Osteocyte (in vitro differentiated cells): Measurements from ENCODE around the gene RABGAP1. TPM values are rescaled to one million over a fixed set of nuclear protein-coding genes. Genes with fewer than 3 reads are reported as not detected.

Experiments
- DNase-seq: peaks from one replicate; pipeline ENCODE4 v3.0.0; 2021; ENCODE audit warnings: mixed read lengths; ENCODE audit not compliant: unreplicated experiment; ENCODE audit errors: extremely low spot score
- H3K27ac Mint-ChIP-seq: one replicate; pipeline ENCODE4 v1.8.0; 2021; ENCODE audit warnings: mild to moderate bottlenecking, mixed read lengths; ENCODE audit not compliant: unreplicated experiment
- H3K27me3 Mint-ChIP-seq: one replicate; pipeline ENCODE4 v1.8.0; 2021; ENCODE audit warnings: mixed read lengths; ENCODE audit not compliant: unreplicated experiment
- H3K36me3 Mint-ChIP-seq: one replicate; pipeline ENCODE4 v1.8.0; 2021; ENCODE audit warnings: mixed read lengths; ENCODE audit not compliant: unreplicated experiment
- H3K4me1 Mint-ChIP-seq: one replicate; pipeline ENCODE4 v1.8.0; 2021; ENCODE audit warnings: mixed read lengths; ENCODE audit not compliant: unreplicated experiment
- H3K4me3 Mint-ChIP-seq: one replicate; pipeline ENCODE4 v1.8.0; 2021; ENCODE audit warnings: mild to moderate bottlenecking, moderate library complexity, mixed read lengths; ENCODE audit not compliant: unreplicated experiment
- H3K9me3 Mint-ChIP-seq: one replicate; pipeline ENCODE4 v1.8.0; 2021; ENCODE audit warnings: mixed read lengths; ENCODE audit not compliant: unreplicated experiment
- total RNA-seq: library from RNA; stranded (reverse); gene quantifications from 2 replicates; pipeline ENCODE4 v1.2.1, GENCODE V29; 2021
- TF ChIP-seq, protein P1 (sequence below): fragments of 200-600 bp; sonication (generic); IDR thresholded peaks from 2 replicates; pipeline ENCODE4 v1.5.0; 2021; ENCODE audit warnings: antibody characterized with exemption, mild to moderate bottlenecking, moderate library complexity

Gene RABGAP1
- total RNA-seq, 1 donor from 2014 or later = 88.4 TPM

DNA sequence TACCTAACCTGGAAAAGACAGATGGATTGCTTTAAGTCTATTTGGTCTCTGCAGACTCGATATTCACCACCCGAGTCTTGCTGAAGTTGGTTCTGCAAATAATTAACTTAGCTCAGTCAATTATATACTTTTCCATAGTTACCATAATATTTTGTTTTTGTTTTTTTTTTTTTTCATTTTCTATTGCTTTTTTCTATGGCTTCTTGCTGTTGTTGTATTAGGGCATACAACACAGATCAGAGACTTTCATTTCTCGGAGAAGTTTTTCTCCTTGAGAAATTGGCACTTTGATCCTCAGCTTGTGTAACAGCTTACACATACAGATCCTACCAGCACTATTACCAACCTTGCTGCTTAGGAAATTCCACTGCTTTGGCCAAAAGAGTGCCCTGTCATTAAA is 180.6 kb downstream of the RABGAP1 start:
- DNase-seq = no peak
- H3K27me3 Mint-ChIP-seq = no peaks in the 10 kb centered on the region
- TF ChIP-seq, protein P1, sequence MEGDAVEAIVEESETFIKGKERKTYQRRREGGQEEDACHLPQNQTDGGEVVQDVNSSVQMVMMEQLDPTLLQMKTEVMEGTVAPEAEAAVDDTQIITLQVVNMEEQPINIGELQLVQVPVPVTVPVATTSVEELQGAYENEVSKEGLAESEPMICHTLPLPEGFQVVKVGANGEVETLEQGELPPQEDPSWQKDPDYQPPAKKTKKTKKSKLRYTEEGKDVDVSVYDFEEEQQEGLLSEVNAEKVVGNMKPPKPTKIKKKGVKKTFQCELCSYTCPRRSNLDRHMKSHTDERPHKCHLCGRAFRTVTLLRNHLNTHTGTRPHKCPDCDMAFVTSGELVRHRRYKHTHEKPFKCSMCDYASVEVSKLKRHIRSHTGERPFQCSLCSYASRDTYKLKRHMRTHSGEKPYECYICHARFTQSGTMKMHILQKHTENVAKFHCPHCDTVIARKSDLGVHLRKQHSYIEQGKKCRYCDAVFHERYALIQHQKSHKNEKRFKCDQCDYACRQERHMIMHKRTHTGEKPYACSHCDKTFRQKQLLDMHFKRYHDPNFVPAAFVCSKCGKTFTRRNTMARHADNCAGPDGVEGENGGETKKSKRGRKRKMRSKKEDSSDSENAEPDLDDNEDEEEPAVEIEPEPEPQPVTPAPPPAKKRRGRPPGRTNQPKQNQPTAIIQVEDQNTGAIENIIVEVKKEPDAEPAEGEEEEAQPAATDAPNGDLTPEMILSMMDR = no peak
- H3K4me1 Mint-ChIP-seq = peaks cover 16% of the 10 kb centered on the region
- peaks cover 6% of the 10 kb centered on the region for H3K36me3 Mint-ChIP-seq
- no peaks in the 10 kb centered on the region for H3K9me3 Mint-ChIP-seq
- H3K27ac Mint-ChIP-seq = no peak overlapping the region
- no peak overlapping the region for H3K4me3 Mint-ChIP-seq

DNA sequence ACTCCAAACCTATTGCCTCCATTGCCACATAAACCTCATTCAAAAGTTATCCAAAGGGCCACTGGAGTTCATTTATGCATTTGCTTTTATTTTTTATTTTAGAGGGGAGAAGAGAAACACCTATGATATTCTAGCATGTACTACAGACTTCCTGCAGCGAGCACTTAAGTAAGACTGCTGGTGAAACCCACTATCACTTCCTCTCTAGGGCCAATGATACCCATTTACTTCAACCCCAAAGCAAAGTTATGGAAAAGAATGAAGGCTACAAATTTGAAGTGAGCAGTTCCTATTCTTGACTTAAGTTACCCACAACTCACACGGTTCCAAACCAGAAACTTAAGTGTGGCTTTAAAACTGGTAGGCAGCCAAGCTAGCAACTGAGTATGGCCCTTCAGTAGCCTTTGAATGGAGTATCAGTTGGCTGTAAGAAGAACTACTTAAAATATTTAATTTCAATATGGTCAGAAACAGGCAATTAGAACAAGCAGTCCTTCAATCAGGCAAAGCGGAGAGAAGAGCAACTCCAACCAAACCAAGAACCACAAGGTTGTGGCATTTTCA is 186.8 kb downstream of the RABGAP1 start:
- Mint-ChIP-seq H3K4me1 (peaks cover 3% of the 10 kb centered on the region), H3K27me3 (no peaks in the 10 kb centered on the region), H3K4me3 (no peak overlapping the region), H3K36me3 (peaks cover 6% of the 10 kb centered on the region), H3K27ac (no peak overlapping the region), H3K9me3 (no peaks in the 10 kb centered on the region)
- DNase-seq = no peak
- TF ChIP-seq, protein P1 = no peak

DNA sequence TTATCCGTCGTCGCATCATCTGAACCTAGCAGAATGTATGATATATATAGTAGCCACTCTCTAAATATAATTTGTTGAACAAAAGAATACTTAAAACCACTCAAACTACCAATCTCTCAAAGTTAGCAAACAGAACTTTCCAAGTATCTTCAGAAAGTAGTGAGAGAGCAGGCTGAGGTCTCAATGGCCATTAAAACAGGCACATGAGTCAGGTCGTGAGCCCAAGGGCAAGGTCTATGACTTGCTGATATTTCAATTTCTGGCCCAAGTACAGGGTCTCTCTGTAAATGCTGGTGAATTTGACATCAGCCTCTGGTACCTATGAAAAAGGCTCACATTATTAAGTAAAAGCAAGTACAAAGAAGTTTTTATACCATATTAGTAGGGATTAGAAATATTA is 187.8 kb downstream of the RABGAP1 start:
- H3K36me3 Mint-ChIP-seq = peaks cover 6% of the 10 kb centered on the region
- TF ChIP-seq, protein P1 = no peak
- H3K4me3 Mint-ChIP-seq = no peak overlapping the region
- H3K27me3 Mint-ChIP-seq = no peaks in the 10 kb centered on the region
- H3K9me3 Mint-ChIP-seq = no peaks in the 10 kb centered on the region
- no peak overlapping the region for H3K27ac Mint-ChIP-seq
- DNase-seq = no peak
- peaks cover 3% of the 10 kb centered on the region for H3K4me1 Mint-ChIP-seq

DNA sequence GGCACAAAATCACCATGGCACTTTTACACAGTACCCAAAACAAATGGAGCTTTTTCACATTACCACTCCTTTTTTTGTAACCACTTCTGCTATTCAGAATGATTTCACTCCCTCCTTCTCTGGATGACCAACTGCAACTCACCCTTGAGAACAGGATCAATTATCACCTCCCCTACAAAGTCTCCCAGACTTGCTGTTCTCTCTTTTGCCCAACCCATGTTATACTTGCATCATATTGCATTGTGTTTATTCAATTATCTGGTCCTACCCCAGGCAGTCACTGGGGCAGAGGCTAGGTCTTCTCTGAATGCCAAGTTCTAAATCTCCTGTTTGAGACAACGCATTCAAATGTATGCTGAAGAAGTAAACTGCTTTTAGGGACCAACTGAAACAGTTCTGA is 188.6 kb downstream of the RABGAP1 start:
- no peak overlapping the region for H3K4me3 Mint-ChIP-seq
- H3K36me3 Mint-ChIP-seq = peaks cover 6% of the 10 kb centered on the region
- peaks cover 3% of the 10 kb centered on the region for H3K4me1 Mint-ChIP-seq
- H3K27ac Mint-ChIP-seq = no peak overlapping the region
- DNase-seq = no peak
- H3K27me3 Mint-ChIP-seq = no peaks in the 10 kb centered on the region
- no peaks in the 10 kb centered on the region for H3K9me3 Mint-ChIP-seq
- TF ChIP-seq, protein P1 = no peak

DNA sequence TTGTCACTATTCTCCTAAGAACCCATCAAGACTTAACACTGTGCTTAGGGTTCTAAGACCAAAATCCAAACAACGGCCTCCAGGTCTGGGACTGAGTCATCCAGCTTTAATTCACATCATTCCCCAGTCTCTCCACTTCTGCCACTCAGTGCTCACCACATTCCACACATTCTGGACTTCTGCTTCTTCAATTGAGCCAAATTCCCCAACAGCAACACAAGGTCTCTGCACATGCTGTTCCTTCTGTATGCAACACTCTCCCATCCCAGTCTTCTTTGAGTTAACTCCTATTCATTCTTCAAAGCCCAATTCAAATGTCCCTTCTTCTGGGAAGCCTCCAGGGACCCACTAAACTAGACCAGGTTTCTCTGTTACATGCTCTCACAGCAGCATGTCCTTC is 190.4 kb downstream of the RABGAP1 start:
- H3K4me1 Mint-ChIP-seq = peaks cover 3% of the 10 kb centered on the region
- H3K36me3 Mint-ChIP-seq = peaks cover 5% of the 10 kb centered on the region
- no peak overlapping the region for H3K27ac Mint-ChIP-seq
- TF ChIP-seq, protein P1 = no peak
- H3K4me3 Mint-ChIP-seq = no peak overlapping the region
- H3K27me3 Mint-ChIP-seq = no peaks in the 10 kb centered on the region
- H3K9me3 Mint-ChIP-seq = no peaks in the 10 kb centered on the region
- no peak for DNase-seq
